NB4 (cell line): Measurements from ENCODE around the gene DSCAM.

ENCODE experiments used
- DNase-seq: peaks from one replicate; pipeline ENCODE4 v3.0.0; 2010; ENCODE audit warnings: low read depth
- H3K4me3 ChIP-seq: one replicate; pipeline ENCODE4 v1.5.1; 2011; ENCODE audit warnings: mild to moderate bottlenecking, low read depth, low read length, moderate library complexity
- CTCF ChIP-seq: IDR thresholded peaks from one replicate; pipeline ENCODE4 v1.5.1; 2012; ENCODE audit warnings: low read depth, low read length
- MAX ChIP-seq: IDR thresholded peaks from 2 replicates; pipeline ENCODE4 v1.6.1; 2011; ENCODE audit warnings: low read depth, low read length
- MYC ChIP-seq: IDR thresholded peaks from 2 replicates; pipeline ENCODE4 v1.6.1; 2011; ENCODE audit warnings: low read depth, low read length
- POLR2A ChIP-seq: IDR thresholded peaks from 2 replicates; pipeline ENCODE4 v1.6.1; 2011; ENCODE audit warnings: mild to moderate bottlenecking; ENCODE audit not compliant: insufficient read length; ENCODE audit errors: extremely low read depth

DSCAM gene

DNA sequence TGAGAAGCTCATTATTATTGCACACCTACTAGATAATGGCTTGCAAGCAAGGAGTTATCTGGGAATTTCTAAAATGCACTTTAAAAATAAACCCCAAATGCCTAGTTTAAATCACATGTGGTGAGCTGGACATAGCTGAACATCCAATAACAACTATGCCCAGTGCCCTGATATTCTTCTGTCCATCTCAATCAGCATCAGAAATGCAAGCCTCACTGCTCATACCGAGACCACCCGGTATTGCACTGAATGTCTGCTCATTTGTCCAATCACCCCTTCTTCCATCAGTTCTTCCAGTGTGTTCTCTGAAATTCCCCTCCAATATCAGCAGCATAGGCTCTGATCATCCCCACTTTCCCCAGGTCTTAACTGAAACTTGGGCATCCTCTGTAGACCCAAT is 383.8 kb downstream of the DSCAM start:
- no peak overlapping the region for H3K4me3 ChIP-seq
- TF ChIP-seq MYC, result no peak
- DNase-seq, result no peak

DNA sequence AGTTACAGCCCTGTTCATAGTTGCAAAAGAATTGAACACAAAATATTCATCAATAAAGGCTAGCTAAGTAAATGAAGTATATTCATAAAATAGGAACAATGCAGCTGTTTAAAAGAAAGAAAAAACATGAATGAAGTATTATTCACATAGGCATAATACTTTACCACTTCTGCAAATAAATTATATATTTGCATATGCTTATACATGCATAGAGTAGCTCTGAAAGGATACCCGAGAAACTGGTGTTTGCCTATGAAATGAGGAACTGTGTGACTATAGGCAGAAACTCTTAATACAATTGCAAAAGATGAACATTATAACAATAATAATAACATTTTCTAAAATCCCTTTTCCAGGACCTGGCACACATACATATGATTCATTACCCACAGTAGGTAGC is 385.9 kb downstream of the DSCAM start:
- no peak overlapping the region for H3K4me3 ChIP-seq
- DNase-seq, result no peak
- TF ChIP-seq POLR2A (no peak), MYC (no peak), CTCF (no peak), MAX (no peak)

DNA sequence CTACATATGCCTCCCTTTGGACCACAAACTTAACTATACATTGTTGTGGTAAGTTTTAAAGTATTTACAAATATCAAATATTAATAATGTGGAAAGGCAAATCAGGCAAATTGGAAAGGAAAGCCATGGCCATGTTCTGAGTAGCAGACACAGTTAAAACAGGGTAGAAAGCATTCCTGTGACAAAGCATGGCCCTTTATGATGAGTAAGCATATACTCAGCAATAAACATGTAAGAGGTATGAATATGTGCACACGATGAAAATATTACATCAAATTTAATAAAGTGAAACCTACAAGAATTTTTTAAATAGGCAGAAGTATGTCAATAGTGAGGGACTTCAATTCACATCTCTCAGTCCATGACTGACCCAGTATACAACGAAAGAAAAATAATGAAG is 389.2 kb downstream of the DSCAM start:
- no peak overlapping the region for H3K4me3 ChIP-seq
- no peak for DNase-seq
- TF ChIP-seq MAX (no peak), CTCF (no peak), MYC (no peak), POLR2A (no peak)

- TF ChIP-seq MAX (peak; percentile 57; the same call in 1 of the 2 replicates), MYC (no peak)
- no peak for DNase-seq
- H3K4me3 ChIP-seq, result no peak overlapping the region
Measured at GRCh38 chr21:40454057-40454456, 392.9 kb downstream of the DSCAM start.

DNA sequence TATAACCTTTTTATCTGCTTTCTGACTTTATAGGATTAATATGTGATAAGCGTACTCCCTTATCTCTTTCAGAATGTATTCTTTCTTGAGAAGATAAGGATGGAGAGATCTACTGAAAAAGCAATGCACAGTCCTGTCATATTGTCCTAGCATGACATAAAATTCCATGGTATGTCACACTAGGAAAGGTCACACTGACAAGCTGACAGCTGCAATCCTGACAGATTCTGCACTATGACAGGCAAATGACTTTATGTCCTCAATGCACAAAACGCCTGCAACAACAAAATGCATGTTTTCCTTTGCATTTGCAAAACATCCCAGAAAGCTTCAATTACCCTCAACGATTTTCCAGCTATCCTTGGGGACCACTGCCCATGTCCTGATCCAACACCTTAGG is 393.8 kb downstream of the DSCAM start:
- TF ChIP-seq MAX, result no peak
- no peak for TF ChIP-seq MYC
- no peak for TF ChIP-seq CTCF
- TF ChIP-seq POLR2A, result no peak
- no peak overlapping the region for H3K4me3 ChIP-seq
- DNase-seq, result no peak

DNA sequence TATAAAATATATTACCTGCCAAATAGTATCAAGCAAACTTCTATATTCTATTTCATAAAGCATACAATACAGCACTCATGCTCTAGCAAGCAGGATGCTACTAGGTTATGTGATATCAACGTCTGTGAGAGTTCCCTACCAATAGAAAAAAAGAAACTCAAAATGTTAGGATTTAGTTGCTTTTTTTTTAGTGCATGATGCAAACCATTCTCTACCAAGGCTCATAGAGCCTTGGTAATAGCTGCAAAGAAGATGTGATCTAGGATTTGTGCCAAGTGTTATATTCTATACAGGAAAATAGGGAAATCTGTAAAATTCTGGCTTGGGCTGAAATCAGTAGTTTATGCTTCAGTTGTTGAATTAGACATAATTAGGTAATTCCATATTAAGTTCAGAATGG is 394.4 kb downstream of the DSCAM start:
- H3K4me3 ChIP-seq, result no peak overlapping the region
- no peak for DNase-seq
- TF ChIP-seq MAX (no peak), MYC (no peak)

GRCh38 chr21:40447016-40447415 is 399.9 kb downstream of the DSCAM start:
- TF ChIP-seq POLR2A, result no peak
- TF ChIP-seq CTCF, result no peak
- no peak for TF ChIP-seq MYC
- no peak for TF ChIP-seq MAX
- H3K4me3 ChIP-seq, result no peak overlapping the region
- no peak for DNase-seq
